PC-9 (cell line): ENCODE results near the gene RREB1.

Source experiments
- EZH2 ChIP-seq: fragments of 200-600 bp; sonication (generic); IDR thresholded peaks from 2 replicates; pipeline ENCODE4 v1.8.0; 2017; ENCODE audit warnings: antibody characterized with exemption, low read depth
- TF ChIP-seq, protein P1 (sequence below): fragments of 200-600 bp; sonication (generic); conservative IDR thresholded peaks from 2 replicates; pipeline ENCODE4 v1.6.1; 2017; ENCODE audit warnings: mixed run types, antibody characterized with exemption, mild to moderate bottlenecking, moderate library complexity

DNA sequence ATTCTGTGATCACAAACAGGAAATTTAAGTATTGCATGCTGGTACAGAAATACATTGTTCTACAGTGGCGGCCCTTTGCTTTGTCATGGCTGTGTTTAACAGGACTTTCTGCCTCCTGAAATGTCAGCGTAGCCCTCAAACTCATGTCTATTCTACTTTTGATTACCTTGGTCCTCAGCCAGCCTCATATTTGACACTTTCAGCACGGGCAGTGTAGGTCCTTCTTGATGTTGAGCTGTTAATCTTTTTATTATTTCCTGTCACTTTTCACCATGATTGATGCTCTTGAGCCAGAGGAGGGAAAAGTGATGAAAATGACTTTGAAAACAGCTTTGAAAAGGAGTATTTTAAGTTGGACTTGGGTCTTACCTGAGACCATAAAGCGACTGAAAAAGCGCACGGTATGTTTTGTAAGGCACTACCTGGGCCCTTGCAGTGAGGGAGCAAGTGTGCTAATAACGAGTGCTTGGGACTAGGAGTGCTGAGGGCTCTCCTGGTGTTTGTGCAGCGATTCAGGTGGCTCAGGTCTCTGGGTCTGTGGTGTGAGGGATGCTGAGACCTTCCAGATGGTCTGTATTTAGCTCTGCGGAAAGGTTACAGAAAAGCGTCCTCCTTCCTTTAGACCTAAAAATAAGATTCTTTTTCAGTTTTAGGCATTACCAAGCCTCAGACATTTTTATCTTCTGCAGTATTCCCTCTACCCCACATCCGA is 45.2 kb upstream of the RREB1 start:
- no peak for TF ChIP-seq EZH2
- TF ChIP-seq, protein P1, sequence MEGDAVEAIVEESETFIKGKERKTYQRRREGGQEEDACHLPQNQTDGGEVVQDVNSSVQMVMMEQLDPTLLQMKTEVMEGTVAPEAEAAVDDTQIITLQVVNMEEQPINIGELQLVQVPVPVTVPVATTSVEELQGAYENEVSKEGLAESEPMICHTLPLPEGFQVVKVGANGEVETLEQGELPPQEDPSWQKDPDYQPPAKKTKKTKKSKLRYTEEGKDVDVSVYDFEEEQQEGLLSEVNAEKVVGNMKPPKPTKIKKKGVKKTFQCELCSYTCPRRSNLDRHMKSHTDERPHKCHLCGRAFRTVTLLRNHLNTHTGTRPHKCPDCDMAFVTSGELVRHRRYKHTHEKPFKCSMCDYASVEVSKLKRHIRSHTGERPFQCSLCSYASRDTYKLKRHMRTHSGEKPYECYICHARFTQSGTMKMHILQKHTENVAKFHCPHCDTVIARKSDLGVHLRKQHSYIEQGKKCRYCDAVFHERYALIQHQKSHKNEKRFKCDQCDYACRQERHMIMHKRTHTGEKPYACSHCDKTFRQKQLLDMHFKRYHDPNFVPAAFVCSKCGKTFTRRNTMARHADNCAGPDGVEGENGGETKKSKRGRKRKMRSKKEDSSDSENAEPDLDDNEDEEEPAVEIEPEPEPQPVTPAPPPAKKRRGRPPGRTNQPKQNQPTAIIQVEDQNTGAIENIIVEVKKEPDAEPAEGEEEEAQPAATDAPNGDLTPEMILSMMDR: no peak
